K562 (cell line): Measurements from ENCODE around the gene ADIPOR1. TPM values are rescaled to one million over a fixed set of nuclear protein-coding genes. Genes with fewer than 3 reads are reported as not detected.

Experiments
- ATF3 ChIP-seq, 2 experiments: fragments of 450-650 bp in 1 of 2; sonication (generic) in 1 of 2; formaldehyde crosslinking in 1 of 2; IDR thresholded peaks in 1 of 2; conservative IDR thresholded peaks in 1 of 2; 2 replicates each; pipeline versions ENCODE4 v1.6.1 to v1.8.1; 2016 to 2023; ENCODE audit warnings: mild to moderate bottlenecking in 2 of 2, moderate library complexity in 2 of 2, inconsistent platforms in 1 of 2, missing genetic modification reagents in 1 of 2
- CBFA2T3 ChIP-seq: fragments of 450-650 bp; IDR thresholded peaks from 2 replicates; pipeline ENCODE4 v1.6.1; 2017
- CBFB ChIP-seq: sonication (generic); formaldehyde crosslinking; IDR thresholded peaks from 2 replicates; pipeline ENCODE4 v1.4.0; 2020; ENCODE audit warnings: mild to moderate bottlenecking, missing genetic modification reagents
- CEBPB ChIP-seq: fragments of 450-650 bp; IDR thresholded peaks from 2 replicates; pipeline ENCODE4 v1.6.1; 2016; ENCODE audit warnings: missing genetic modification characterization, missing compliant biosample characterization
- DMBX1 ChIP-seq: fragments of 250-450 bp; sonication (Bioruptor Pico); IDR thresholded peaks from 2 replicates; pipeline ENCODE4 v1.8.0; 2022; ENCODE audit warnings: inconsistent platforms, mild to moderate bottlenecking, moderate library complexity, borderline replicate concordance
- EWSR1 ChIP-seq: fragments of 450-650 bp; IDR thresholded peaks from 2 replicates; pipeline ENCODE4 v1.6.1; 2018; ENCODE audit warnings: borderline replicate concordance, mild to moderate bottlenecking, low read depth, moderate library complexity; ENCODE audit not compliant: partially characterized antibody
- FOXK2 ChIP-seq, 2 experiments: fragments of 450-650 bp; IDR thresholded peaks in 1 of 2; conservative IDR thresholded peaks in 1 of 2; 2 replicates each; pipeline ENCODE4 v1.6.1; 2016; ENCODE audit warnings: low read depth in 2 of 2, mild to moderate bottlenecking in 1 of 2
- FOXM1 ChIP-seq, 2 experiments: fragments of 450-650 bp in 1 of 2; sonication (generic) in 1 of 2; formaldehyde crosslinking in 1 of 2; IDR thresholded peaks; 2 replicates each; pipeline versions ENCODE4 v1.6.1 to v1.9.0; 2017 to 2022; ENCODE audit warnings: low read depth in 2 of 2, mild to moderate bottlenecking in 2 of 2, missing genetic modification reagents in 1 of 2, moderate library complexity in 1 of 2
- GATAD2A ChIP-seq: fragments of 450-650 bp; IDR thresholded peaks from 2 replicates; pipeline ENCODE4 v1.6.1; 2017
- JUNB ChIP-seq: fragments of 450-650 bp; formaldehyde crosslinking; conservative IDR thresholded peaks from 2 replicates; pipeline ENCODE4 v1.4.0; 2020; ENCODE audit warnings: mild to moderate bottlenecking
- KAT7 ChIP-seq: sonication (generic); formaldehyde crosslinking; IDR thresholded peaks from 2 replicates; pipeline ENCODE4 v1.8.0; 2022; ENCODE audit warnings: missing genetic modification reagents, mild to moderate bottlenecking, borderline replicate concordance
- MAZ ChIP-seq, 2 experiments: fragments of 450-650 bp in 1 of 2; sonication (generic) in 1 of 2; formaldehyde crosslinking; IDR thresholded peaks in 1 of 2; conservative IDR thresholded peaks in 1 of 2; 2 replicates each; pipeline versions ENCODE4 v1.4.0 to v1.5.0; 2020; ENCODE audit warnings: mild to moderate bottlenecking in 1 of 2, missing genetic modification reagents in 1 of 2
- MXI1 ChIP-seq: IDR thresholded peaks from 2 replicates; pipeline ENCODE4 v1.6.1; 2011; ENCODE audit warnings: low read depth, mild to moderate bottlenecking, improper control_type of control experiment, low read length
- NKRF ChIP-seq: fragments of 450-650 bp; IDR thresholded peaks from 2 replicates; pipeline ENCODE4 v1.6.1; 2016; ENCODE audit warnings: borderline replicate concordance
- PHF20 ChIP-seq: fragments of 450-650 bp; IDR thresholded peaks from 2 replicates; pipeline ENCODE4 v1.6.1; 2018; ENCODE audit not compliant: partially characterized antibody
- RAD51 ChIP-seq: fragments of 450-650 bp; IDR thresholded peaks from 2 replicates; pipeline ENCODE4 v1.7.1; 2016; ENCODE audit warnings: low read depth, mild to moderate bottlenecking, borderline replicate concordance
- RFX5 ChIP-seq: IDR thresholded peaks from 2 replicates; pipeline ENCODE4 v1.6.1; 2011; ENCODE audit warnings: low read depth, mild to moderate bottlenecking, improper control_type of control experiment, low read length
- TAF9B ChIP-seq: fragments of 450-650 bp; IDR thresholded peaks from 2 replicates; pipeline ENCODE4 v1.6.1; 2018; ENCODE audit warnings: mild to moderate bottlenecking; ENCODE audit not compliant: partially characterized antibody
- VEZF1 ChIP-seq: fragments of 200-800 bp; sonication (Bioruptor generic); IDR thresholded peaks from 2 replicates; pipeline ENCODE4 v1.6.1; 2017; ENCODE audit warnings: missing genetic modification characterization, missing compliant biosample characterization
- ZNF175 ChIP-seq: fragments of 200-800 bp; sonication (Bioruptor generic); IDR thresholded peaks from 2 replicates; pipeline ENCODE4 v1.6.1; 2016; ENCODE audit warnings: low read depth, mild to moderate bottlenecking, missing genetic modification characterization, missing compliant biosample characterization
- ZNF280A ChIP-seq: fragments of 450-650 bp; IDR thresholded peaks from 2 replicates; pipeline ENCODE4 v1.6.1; 2018; ENCODE audit warnings: mild to moderate bottlenecking, low read depth; ENCODE audit not compliant: partially characterized antibody
- ZNF586 ChIP-seq: fragments of 450-650 bp; formaldehyde crosslinking; conservative IDR thresholded peaks from 2 replicates; pipeline ENCODE4 v1.4.0; 2020; ENCODE audit warnings: mild to moderate bottlenecking, moderate library complexity
- polyA plus RNA-seq, 8 experiments: library from polyadenylated mRNA; depleted of rRNA in 4 of 8; stranded (reverse) in 5 of 8; unstranded in 3 of 8; fragments of >200 nt; fragmentation: Nextera tagmentation in 2 of 8; fragmentation: Illumina TruSeq in 1 of 8; extraction: Ambion mirVana in 2 of 8; extraction: Trizol in 1 of 8; gene quantifications; 2 replicates each; pipeline versions ENCODE4 v1.2.1 to v1.2.3, GENCODE V29; 2011 to 2014; ENCODE audit warnings: inconsistent platforms in 1 of 8, missing spikeins in 1 of 8
- total RNA-seq, 7 experiments: library from RNA; depleted of rRNA in 6 of 7; stranded (reverse); fragments of >200 nt in 6 of 7; fragmentation: Illumina TruSeq in 2 of 7; extraction: Trizol in 2 of 7; gene quantifications; 2 replicates each; pipeline versions ENCODE4 v1.2.1 to v1.2.3, GENCODE V29; 2011 to 2021; ENCODE audit warnings: low replicate concordance in 1 of 7

ADIPOR1 gene
- total and polyA plus RNA-seq, 9 of the 15 experiments (the other 6 are each of a cell fraction or from before 2014, with no cell fraction given), result 29.0 to 217 (median 100) TPM

GRCh38 chr1:202981939-202982338 is 23.8 kb upstream of the ADIPOR1 start (continued):
- TF ChIP-seq CBFB (CRISPR knock-in tag) (no peak), FOXM1 (IDR thresholded peaks at IDR 0.05; ENCODE audit: low read depth) (peak; percentile 38; the same call in 1 of the 2 replicates), FOXM1 (CRISPR knock-in tag; IDR thresholded peaks at IDR 0.05; ENCODE audit: low read depth) (no peak), ZNF175 (CRISPR knock-in tag) (no peak), KAT7 (CRISPR knock-in tag) (no peak), PHF20 (no peak), NKRF (no peak), CBFA2T3 (peak; percentile 89), RFX5 (no peak), EWSR1 (no peak), ZNF280A (no peak), TAF9B (no peak), MXI1 (no peak), GATAD2A (no peak), ATF3 (IDR thresholded peaks at IDR 0.05) (no peak), ATF3 (CRISPR knock-in tag; conservative IDR thresholded peaks at IDR 0.05) (no peak), MAZ (CRISPR knock-in tag; conservative IDR thresholded peaks at IDR 0.05 in 1 of 2, IDR thresholded peaks at IDR 0.05 in 1 of 2) (no peak), DMBX1 (CRISPR knock-in tag) (no peak), ZNF586 (CRISPR knock-in tag) (no peak), RAD51 (no peak), CEBPB (tag) (no peak), JUNB (CRISPR knock-in tag) (no peak), VEZF1 (CRISPR knock-in tag) (no peak), FOXK2 (conservative IDR thresholded peaks at IDR 0.05 in 1 of 2, IDR thresholded peaks at IDR 0.05 in 1 of 2; ENCODE audit: low read depth in 2 of 2) (peak in 1 of 2 experiments; percentile 46; a peak in 1 of 4 replicates)
